Uterus (tissue), 2 donors: ENCODE data around the gene DNM3.

Source experiments
- POLR2A ChIP-seq, 2 donors: fragments of 450-650 bp; IDR thresholded peaks; one replicate each; pipeline ENCODE4 v1.6.1; 2016; ENCODE audit warnings: antibody characterized with exemption in 2 of 2, mild to moderate bottlenecking in 1 of 2, moderate library complexity in 1 of 2
- TF ChIP-seq, protein P1 (sequence below), 4 experiments: fragments of 200-600 bp in 2 of 4; fragments of 450-650 bp in 2 of 4; sonication (generic) in 2 of 4; IDR thresholded peaks; one replicate each; pipeline ENCODE4 v1.5.1; 2016 to 2019; ENCODE audit warnings: antibody characterized with exemption in 4 of 4, mild to moderate bottlenecking in 2 of 4, moderate library complexity in 1 of 4

DNA sequence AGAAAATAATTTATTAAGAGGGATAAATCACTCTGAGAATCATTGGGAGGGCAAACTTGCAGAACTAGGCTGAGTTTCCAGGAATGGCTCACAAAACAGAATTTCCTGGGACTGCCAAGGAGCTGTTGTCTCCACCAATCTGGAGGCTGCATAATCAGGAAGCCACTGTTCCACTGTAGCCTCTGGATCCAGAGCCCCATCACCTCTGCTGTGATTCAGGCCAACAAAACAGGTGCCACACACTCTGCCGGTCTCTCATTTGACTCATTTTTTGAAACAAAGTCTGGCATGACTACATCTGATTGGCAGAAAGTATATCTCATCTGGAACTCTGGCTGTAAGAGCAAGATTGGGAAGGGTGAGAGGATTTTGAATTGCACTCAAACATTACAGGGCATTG is 400.2 kb downstream of the DNM3 start:
- TF ChIP-seq, protein P1, sequence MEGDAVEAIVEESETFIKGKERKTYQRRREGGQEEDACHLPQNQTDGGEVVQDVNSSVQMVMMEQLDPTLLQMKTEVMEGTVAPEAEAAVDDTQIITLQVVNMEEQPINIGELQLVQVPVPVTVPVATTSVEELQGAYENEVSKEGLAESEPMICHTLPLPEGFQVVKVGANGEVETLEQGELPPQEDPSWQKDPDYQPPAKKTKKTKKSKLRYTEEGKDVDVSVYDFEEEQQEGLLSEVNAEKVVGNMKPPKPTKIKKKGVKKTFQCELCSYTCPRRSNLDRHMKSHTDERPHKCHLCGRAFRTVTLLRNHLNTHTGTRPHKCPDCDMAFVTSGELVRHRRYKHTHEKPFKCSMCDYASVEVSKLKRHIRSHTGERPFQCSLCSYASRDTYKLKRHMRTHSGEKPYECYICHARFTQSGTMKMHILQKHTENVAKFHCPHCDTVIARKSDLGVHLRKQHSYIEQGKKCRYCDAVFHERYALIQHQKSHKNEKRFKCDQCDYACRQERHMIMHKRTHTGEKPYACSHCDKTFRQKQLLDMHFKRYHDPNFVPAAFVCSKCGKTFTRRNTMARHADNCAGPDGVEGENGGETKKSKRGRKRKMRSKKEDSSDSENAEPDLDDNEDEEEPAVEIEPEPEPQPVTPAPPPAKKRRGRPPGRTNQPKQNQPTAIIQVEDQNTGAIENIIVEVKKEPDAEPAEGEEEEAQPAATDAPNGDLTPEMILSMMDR (IDR thresholded peaks at IDR 0.05) = no peak
- no peak for TF ChIP-seq POLR2A (IDR thresholded peaks at IDR 0.05)
